ENCODE measurements around the gene LAMA3.

- TF ChIP-seq CTCF (IDR thresholded peaks at IDR 0.05 in 2 of 3, conservative IDR thresholded peaks at IDR 0.05 in 1 of 3; ENCODE audit: control insufficient read depth in 2 of 3, extremely low read depth in 1 of 3, insufficient read depth in 1 of 3, low read depth in 3 of 3, low read length in 3 of 3) (no peak), BCLAF1 (IDR thresholded peaks at IDR 0.05) (no peak), MAX (IDR thresholded peaks at IDR 0.05; ENCODE audit: low read depth, low read length) (no peak), NR2C1 (IDR thresholded peaks at IDR 0.05) (no peak), POLR2A (IDR thresholded peaks at IDR 0.05; ENCODE audit: low read depth, low read length) (no peak), CHD4 (IDR thresholded peaks at IDR 0.05) (no peak), ATF2 (IDR thresholded peaks at IDR 0.05; ENCODE audit: low read length) (peak; percentile 51; the same call in 1 of the 2 replicates), CBFB (IDR thresholded peaks at IDR 0.05; ENCODE audit: low read depth) (peak; percentile 48; the same call in 1 of the 2 replicates), KDM1A (IDR thresholded peaks at IDR 0.05; ENCODE audit: borderline replicate concordance) (no peak), SRF (IDR thresholded peaks at IDR 0.05; ENCODE audit: low read depth in 2 of 2, low read length in 2 of 2) (no peak), POLR2AphosphoS5 (IDR thresholded peaks at IDR 0.05; ENCODE audit: low read length) (no peak), REST (IDR thresholded peaks at IDR 0.05; ENCODE audit: low read depth, low read length) (no peak)
Measured at GRCh38 chr18:23995180-23995579, 305.9 kb downstream of the LAMA3 start.

Data from GM12878 (cell line).